SK-N-SH (cell line): Measurements from ENCODE around the gene WASF1.

Experiments
- CTCF ChIP-seq: fragments of 200-600 bp; sonication (generic); IDR thresholded peaks from 2 replicates; pipeline ENCODE4 v1.6.1; 2017; ENCODE audit warnings: antibody characterized with exemption, mild to moderate bottlenecking, moderate library complexity
- NFIC ChIP-seq: IDR thresholded peaks from 2 replicates; pipeline ENCODE4 v1.4.0; 2012; ENCODE audit warnings: borderline replicate concordance
- POLR2AphosphoS5 ChIP-seq: IDR thresholded peaks from 2 replicates; pipeline ENCODE4 v1.6.1; 2012; ENCODE audit warnings: low read depth, low read length
- RAD21 ChIP-seq: IDR thresholded peaks from 2 replicates; pipeline ENCODE4 v1.6.1; 2012; ENCODE audit warnings: mild to moderate bottlenecking, low read length
- TAF1 ChIP-seq: IDR thresholded peaks from 2 replicates; pipeline ENCODE4 v1.6.1; 2012; ENCODE audit warnings: low read depth, mild to moderate bottlenecking, low read length, moderate library complexity, borderline replicate concordance
- USF2 ChIP-seq: fragments of 150-350 bp; IDR thresholded peaks from 2 replicates; pipeline ENCODE4 v1.6.1; 2017; ENCODE audit warnings: antibody characterized with exemption, low read length, low read depth, borderline replicate concordance

DNA sequence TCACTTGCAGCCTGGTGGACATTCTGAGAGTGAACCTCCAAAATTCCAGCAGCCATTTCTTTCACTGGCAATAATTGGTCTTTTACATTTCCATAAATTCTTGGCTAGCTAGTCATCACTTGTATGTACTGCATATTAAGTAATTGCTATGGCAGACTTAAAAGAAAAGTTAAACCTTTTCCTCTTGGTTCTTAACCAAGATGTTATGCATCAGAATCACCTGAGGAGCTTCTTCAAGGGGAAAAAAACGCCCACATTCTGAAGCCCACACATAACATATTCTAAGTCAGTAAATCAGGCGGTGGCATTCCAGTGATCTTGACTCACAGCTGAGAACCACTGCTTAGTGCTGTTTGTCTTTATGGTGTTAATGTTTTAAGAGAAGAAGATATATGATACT, 37.8 kb upstream of the WASF1 start:
- TF ChIP-seq TAF1: no peak
- TF ChIP-seq CTCF: no peak
- TF ChIP-seq POLR2AphosphoS5: no peak
- no peak for TF ChIP-seq NFIC
- no peak for TF ChIP-seq USF2
- no peak for TF ChIP-seq RAD21
